Panc1 (cell line): ENCODE results near the gene ISLR2.

Experiments
- POLR2AphosphoS5 ChIP-seq: IDR thresholded peaks from 2 replicates; pipeline ENCODE4 v1.6.1; 2012; ENCODE audit warnings: mild to moderate bottlenecking, low read depth, low read length, moderate library complexity
- SIN3A ChIP-seq: IDR thresholded peaks from 2 replicates; pipeline ENCODE4 v1.6.1; 2012; ENCODE audit warnings: low read depth, mild to moderate bottlenecking, low read length, moderate library complexity, borderline replicate concordance; ENCODE audit not compliant: insufficient read depth
- TF ChIP-seq, protein P1 (sequence below): fragments of 450-650 bp; IDR thresholded peaks from 2 replicates; pipeline ENCODE4 v1.5.1; 2017; ENCODE audit warnings: mild to moderate bottlenecking

GRCh38 chr15:74156678-74157411 lies 26.5 kb downstream of the ISLR2 start:
- TF ChIP-seq POLR2AphosphoS5 (no peak), SIN3A (no peak)
- TF ChIP-seq, protein P1, sequence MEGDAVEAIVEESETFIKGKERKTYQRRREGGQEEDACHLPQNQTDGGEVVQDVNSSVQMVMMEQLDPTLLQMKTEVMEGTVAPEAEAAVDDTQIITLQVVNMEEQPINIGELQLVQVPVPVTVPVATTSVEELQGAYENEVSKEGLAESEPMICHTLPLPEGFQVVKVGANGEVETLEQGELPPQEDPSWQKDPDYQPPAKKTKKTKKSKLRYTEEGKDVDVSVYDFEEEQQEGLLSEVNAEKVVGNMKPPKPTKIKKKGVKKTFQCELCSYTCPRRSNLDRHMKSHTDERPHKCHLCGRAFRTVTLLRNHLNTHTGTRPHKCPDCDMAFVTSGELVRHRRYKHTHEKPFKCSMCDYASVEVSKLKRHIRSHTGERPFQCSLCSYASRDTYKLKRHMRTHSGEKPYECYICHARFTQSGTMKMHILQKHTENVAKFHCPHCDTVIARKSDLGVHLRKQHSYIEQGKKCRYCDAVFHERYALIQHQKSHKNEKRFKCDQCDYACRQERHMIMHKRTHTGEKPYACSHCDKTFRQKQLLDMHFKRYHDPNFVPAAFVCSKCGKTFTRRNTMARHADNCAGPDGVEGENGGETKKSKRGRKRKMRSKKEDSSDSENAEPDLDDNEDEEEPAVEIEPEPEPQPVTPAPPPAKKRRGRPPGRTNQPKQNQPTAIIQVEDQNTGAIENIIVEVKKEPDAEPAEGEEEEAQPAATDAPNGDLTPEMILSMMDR, result no peak
